Measurements from ENCODE around the gene ADAMTS18.
"Not testable (repeated sequence)": the region's sequence is repeated elsewhere in the genome, so short reads cannot be mapped to it uniquely, and the experiment has no call there.

ADAMTS18 gene, protein sequence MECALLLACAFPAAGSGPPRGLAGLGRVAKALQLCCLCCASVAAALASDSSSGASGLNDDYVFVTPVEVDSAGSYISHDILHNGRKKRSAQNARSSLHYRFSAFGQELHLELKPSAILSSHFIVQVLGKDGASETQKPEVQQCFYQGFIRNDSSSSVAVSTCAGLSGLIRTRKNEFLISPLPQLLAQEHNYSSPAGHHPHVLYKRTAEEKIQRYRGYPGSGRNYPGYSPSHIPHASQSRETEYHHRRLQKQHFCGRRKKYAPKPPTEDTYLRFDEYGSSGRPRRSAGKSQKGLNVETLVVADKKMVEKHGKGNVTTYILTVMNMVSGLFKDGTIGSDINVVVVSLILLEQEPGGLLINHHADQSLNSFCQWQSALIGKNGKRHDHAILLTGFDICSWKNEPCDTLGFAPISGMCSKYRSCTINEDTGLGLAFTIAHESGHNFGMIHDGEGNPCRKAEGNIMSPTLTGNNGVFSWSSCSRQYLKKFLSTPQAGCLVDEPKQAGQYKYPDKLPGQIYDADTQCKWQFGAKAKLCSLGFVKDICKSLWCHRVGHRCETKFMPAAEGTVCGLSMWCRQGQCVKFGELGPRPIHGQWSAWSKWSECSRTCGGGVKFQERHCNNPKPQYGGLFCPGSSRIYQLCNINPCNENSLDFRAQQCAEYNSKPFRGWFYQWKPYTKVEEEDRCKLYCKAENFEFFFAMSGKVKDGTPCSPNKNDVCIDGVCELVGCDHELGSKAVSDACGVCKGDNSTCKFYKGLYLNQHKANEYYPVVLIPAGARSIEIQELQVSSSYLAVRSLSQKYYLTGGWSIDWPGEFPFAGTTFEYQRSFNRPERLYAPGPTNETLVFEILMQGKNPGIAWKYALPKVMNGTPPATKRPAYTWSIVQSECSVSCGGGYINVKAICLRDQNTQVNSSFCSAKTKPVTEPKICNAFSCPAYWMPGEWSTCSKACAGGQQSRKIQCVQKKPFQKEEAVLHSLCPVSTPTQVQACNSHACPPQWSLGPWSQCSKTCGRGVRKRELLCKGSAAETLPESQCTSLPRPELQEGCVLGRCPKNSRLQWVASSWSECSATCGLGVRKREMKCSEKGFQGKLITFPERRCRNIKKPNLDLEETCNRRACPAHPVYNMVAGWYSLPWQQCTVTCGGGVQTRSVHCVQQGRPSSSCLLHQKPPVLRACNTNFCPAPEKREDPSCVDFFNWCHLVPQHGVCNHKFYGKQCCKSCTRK (N-terminal part only)

GRCh38 chr16:77434530-77435271 lies at the start of gene ADAMTS18:
Gene ADAMTS18 (minus strand): TSS chr16:77435034. CDS start chr16:77434695, 339 bp downstream.
- in situ Hi-C loops (cut with HindIII; ENCODE audit: low sequenced_read_pairs) = no loop called here

DNA sequence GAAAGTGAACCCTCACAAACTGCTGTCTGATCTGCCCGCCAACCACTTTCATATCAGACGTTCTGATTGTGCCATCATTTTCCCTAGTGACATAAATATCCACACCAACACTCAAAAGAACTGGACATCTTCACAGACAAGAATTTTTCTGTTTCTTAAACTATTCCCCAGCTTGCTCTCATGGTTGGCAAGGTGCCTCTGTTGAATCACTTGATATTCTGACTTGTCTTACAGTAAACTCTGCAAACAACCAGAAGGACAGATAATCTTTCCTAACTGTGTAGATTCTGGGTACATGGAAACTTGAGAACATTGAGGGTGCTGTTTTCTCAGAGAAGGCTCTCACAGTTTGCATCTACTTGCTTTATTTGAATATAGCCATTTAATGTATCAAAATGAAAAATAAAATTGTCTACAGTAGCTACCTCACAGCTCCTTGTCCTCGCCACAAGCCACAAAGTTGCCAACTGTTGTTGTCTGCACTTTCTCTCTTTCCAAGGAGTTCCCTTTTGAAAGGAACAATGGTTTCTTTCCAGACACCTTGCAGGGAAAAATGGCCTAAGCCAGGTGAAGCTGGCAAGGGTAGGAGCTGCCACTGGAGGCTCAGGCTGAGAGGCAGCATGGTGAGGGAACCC lies 46.0 kb upstream of the ADAMTS18 start:
- in situ Hi-C loops (cut with HindIII; ENCODE audit: low sequenced_read_pairs) = no loop called here

DNA sequence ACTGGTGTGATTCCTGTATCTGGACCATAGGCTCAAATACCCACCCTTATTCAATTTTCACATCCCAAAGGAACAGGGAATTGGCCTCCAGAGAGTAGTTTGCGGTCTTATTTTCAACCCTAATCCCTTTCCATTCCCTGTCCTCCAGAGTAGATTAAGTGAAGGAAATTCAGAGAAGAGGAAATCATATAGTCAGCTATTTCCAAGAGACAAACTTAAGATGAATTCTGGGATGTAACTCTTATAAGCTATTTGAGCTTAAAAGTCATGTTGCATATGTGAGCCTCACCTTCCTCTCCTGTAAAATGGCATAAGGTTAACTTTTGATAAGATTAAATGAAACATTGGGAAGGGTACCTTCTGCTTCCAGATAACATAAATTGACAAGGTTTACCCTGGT lies 37.4 kb upstream of the ADAMTS18 start:
- in situ Hi-C loops (cut with HindIII; ENCODE audit: low sequenced_read_pairs) = no loop called here

DNA sequence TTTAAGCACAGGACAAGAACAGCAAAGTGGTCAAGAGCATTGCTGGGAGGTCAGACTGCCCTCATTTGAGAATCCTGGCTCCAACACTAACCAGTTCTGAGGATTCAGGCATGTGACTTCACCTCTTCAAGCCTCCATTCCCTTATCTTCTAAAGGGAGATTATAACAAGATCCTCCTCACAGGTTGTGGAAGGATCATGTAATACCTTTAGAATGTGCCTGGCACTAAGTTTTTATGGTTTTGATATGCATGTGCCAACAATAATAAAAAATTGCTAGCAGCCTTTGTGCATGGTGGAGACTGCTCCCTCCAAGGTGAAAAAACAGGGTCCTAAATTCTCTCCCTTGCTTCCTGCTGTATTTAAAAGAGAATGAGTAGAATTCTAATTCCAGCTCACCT lies 36.0 kb upstream of the ADAMTS18 start:
- in situ Hi-C loops (cut with HindIII; ENCODE audit: low sequenced_read_pairs) = no loop called here

DNA sequence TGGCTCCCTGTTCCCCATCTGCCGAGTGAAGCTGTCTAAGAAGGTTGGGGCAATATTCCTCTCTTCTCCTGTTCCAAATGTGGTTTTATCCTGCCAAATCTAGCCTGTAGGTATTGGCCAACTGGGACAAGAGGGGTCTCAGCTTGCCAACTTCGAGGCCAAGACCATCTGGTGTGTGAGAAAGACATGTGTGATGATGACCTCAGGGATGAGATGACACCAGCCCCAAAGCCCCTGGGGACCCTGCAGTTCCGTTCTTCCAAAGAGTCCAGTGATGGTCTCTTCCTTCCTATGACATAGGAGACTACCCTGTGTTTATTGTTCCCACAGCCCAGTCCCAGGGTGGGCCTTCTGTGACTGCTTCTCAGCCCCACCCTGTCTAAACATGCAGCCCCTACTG lies 34.8 kb upstream of the ADAMTS18 start:
- in situ Hi-C loops (cut with HindIII; ENCODE audit: low sequenced_read_pairs) = no loop called here

GRCh38 chr16:77468831-77469230 lies 34.0 kb upstream of the ADAMTS18 start:
- in situ Hi-C loops (cut with HindIII; ENCODE audit: low sequenced_read_pairs) = no loop called here

DNA sequence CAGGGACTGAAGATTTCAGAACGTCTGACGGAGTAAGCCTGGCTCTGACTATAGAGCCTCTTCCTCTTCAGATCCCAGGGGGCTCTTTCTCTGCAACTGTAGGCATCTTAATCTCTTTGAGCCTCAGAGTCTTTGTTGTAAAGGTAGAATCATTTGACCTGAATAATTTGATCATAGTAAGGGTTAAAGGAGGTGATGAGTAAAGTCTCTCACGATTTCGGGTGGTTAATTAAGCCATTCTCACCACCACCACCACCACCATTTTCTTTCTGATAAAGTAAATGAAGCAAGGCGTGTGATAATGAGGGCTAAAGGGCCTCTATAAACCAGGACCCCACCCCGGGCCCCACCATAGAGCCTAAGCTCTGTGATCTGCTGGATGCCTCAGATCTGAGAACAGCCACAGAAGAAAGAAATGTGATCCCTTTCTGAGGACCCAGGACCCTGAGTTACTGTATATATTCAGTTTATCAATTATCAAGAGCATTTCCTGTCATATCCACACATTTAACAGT lies 33.0 kb upstream of the ADAMTS18 start:
- in situ Hi-C loops (cut with HindIII; ENCODE audit: low sequenced_read_pairs) = no loop called here

DNA sequence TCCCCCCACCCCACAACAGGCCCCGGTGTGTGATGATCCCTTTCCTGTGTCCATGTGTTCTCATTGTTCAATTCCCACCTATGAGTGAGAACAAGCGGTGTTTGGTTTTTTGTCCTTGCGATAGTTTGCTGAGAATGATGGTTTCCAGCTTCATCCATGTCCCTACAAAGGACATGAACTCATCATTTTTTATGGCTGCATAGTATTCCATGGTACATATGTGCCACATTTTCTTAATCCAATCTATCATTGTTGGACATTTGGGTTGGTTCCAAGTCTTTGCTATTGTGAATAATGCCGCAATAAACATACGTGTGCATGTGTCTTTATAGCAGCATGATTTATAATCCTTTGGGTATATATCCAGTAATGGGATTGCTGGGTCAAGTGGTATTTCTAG lies 28.8 kb upstream of the ADAMTS18 start:
- in situ Hi-C loops (cut with HindIII; ENCODE audit: low sequenced_read_pairs) = not testable (repeated sequence)

DNA sequence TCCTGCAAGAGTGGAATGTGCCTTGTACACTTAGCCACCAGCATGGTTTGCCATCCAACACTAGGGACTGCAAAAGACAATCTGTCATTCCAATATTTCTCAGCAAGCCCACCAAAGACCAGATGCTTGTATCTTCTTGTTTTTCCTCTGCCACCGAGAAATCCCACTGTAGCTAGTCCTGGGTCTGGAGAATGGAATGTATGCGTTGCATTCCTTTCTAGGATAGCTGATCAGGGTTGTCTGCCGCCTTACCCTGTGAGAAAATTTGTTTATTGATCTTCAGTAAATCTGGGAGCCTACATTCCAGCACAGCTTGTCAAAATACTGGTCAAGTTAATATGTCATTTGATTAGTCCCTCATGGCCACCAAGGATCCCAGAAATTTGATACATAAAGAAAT lies 28.1 kb upstream of the ADAMTS18 start:
- in situ Hi-C loops (cut with HindIII; ENCODE audit: low sequenced_read_pairs) = no loop called here

GRCh38 chr16:77459534-77460254 lies 24.9 kb upstream of the ADAMTS18 start:
- in situ Hi-C loops (cut with HindIII; ENCODE audit: low sequenced_read_pairs) = no loop called here

DNA sequence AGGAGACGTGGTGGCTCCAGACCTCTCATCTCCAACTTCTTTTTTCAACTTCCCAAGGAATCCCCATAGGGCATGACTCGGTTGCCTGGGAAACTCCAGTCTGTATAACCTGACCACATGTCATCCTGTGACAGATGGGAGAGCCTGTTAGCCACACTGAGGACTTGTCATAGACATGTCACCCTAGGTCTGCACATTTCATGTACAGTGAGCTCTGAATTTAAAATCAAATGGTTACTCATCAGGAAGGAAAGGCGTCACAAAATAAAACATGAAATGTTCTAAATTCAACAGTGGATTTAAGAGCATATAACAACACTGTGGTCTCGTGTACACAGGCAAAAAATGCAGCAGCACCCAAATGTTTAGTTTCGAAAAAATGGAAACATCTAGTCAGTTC lies 22.2 kb upstream of the ADAMTS18 start:
- in situ Hi-C loops (cut with HindIII; ENCODE audit: low sequenced_read_pairs) = no loop called here

DNA sequence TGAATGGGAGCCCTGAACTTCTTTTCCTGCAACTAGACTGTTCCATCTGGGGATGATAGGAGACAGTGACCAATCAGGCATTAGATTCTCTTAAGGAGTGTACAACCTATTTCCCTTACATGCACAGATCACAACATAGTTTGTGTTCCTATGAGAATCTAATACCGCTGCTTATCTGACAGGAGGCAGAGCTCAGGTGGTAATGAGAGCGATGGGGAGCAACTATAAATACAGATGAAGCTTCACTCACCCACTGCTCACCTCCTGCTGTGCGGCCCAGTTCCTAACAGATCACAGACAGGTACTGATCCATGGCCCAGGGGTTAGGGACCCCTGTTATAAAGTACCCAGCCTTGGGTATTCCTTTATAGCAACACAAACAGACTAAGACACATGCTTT lies 17.4 kb upstream of the ADAMTS18 start:
- in situ Hi-C loops (cut with HindIII; ENCODE audit: low sequenced_read_pairs) = no loop called here

- in situ Hi-C loops (cut with HindIII; ENCODE audit: low sequenced_read_pairs) = no loop called here
Measured at GRCh38 chr16:77450790-77451487, 16.1 kb upstream of the ADAMTS18 start.

DNA sequence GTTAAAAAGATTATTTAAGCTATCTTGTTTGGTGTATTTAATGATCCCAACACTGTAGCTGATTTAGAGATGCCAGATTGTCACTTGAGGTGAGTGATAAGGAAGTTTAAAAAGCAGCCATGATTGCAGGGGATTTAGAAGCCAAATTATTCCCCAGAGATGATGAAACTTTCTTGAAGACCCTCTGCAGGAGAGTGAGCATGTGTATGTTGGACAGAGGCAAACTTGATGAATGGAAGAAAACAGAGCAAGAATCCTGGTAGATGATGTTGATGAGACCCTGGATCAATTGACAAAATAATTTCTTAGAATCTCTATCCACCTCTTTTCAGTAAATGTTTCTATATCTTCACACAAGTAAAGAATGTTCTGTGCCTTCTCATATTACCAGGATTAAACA lies 14.4 kb upstream of the ADAMTS18 start:
- in situ Hi-C loops (cut with HindIII; ENCODE audit: low sequenced_read_pairs) = no loop called here

- in situ Hi-C loops (cut with HindIII; ENCODE audit: low sequenced_read_pairs) = no loop called here
Measured at GRCh38 chr16:77445324-77445723, 10.5 kb upstream of the ADAMTS18 start.

DNA sequence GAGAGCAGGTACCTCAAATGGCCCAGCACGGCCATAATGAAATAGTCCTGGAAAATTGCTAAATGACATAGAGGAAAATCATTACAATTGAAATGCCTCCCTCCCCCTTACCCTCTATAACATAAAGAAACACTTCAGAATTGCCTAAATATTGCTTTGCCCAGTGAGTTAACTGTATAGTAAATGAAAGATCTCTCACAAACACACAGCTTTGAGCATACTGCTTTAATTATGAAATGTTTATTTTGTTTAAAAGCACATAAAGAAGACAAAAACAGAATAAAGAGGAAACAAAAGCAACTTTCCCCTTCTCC lies 9.3 kb upstream of the ADAMTS18 start:
- in situ Hi-C loops (cut with HindIII; ENCODE audit: low sequenced_read_pairs) = no loop called here

DNA sequence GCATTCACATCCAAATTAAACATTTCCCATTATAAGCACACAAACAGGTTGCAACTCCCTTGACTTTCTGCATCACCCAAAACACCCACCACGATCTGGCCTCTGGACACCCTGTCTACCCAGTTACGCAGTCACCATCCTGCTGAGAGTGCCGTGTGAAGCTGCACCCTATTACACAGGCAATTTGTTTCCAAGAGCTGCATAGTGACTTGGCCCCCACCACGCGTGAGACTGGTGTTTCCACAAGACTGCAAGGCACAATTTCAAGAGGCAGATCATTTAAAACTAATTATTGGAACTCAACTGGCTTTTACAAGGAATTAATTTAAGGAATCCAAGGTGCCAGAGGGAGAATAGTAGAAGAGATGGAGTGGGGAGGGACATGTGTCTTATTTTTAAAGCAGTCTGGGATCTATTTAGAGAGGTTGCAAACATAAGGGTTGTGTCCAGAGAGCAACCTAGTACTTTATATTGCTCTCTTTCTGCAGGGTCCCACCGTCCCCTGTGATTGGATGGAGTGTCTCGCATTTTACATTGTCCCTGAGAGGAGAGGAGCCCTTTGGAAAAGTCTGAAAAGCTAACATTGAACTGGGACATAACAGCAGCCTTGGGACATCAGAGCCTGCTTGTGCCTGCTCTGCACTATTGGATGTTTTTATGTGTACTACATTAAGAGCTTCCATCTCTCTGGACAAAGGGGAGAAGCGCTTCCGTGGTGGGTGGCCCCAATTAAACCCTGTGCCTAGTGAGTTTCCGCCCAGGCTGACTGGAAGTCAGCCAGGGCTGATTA lies 8.7 kb upstream of the ADAMTS18 start:
- in situ Hi-C loops (cut with HindIII; ENCODE audit: low sequenced_read_pairs) = no loop called here

GRCh38 chr16:77442078-77442477 lies 7.2 kb upstream of the ADAMTS18 start:
- in situ Hi-C loops (cut with HindIII; ENCODE audit: low sequenced_read_pairs) = no loop called here

Measured in DLD1 (cell line).